ENCODE results near the gene ZDHHC8.

- TF ChIP-seq CTCF (IDR thresholded peaks at IDR 0.05) (peak in 3 of 5 experiments; percentile 13 to 30 (median 19)), POLR2A (IDR thresholded peaks at IDR 0.05) (no peak)
These were observed 2.5 kb upstream of the ZDHHC8 start for GRCh38 chr22:20128902-20129746.
